ENCODE data around the gene TMEM209. TPM values are rescaled to one million over a fixed set of nuclear protein-coding genes. Genes with fewer than 3 reads are reported as not detected.
"Not testable (repeated sequence)": the region's sequence is repeated elsewhere in the genome, so short reads cannot be mapped to it uniquely, and the experiment has no call there.

TMEM209 gene
- total and polyA plus RNA-seq, 12 donors: 5.9 to 14.7 (median 12.5) TPM

- no peak for TF ChIP-seq CTCF (IDR thresholded peaks at IDR 0.05)
- no peaks in the 10 kb centered on the region for H3K9me3 ChIP-seq
- no peaks in the 10 kb centered on the region for H3K27me3 ChIP-seq
- WGBS, 2 donors: 57 to 63% methylated on average over 2 of the region's 2 CpGs
- no peak overlapping the region for H3K27ac ChIP-seq
- ATAC-seq: no peak
- peaks cover 0 to 4% (median 0%) of the 10 kb centered on the region in 9 donors for H3K4me1 ChIP-seq
- no peak overlapping the region for H3K4me3 ChIP-seq
- no peak for DNase-seq
- no peaks in the 10 kb centered on the region for H3K36me3 ChIP-seq
- intact Hi-C loops (cut with DNase I): no loop called here
Observed at GRCh38 chr7:130232209-130232608, 27.0 kb upstream of the TMEM209 start.

GRCh38 chr7:130231792-130232191 lies 26.6 kb upstream of the TMEM209 start:
- H3K4me1 ChIP-seq: peaks cover 0 to 4% (median 0%) of the 10 kb centered on the region in 9 donors
- H3K36me3 ChIP-seq: no peaks in the 10 kb centered on the region
- no peak for TF ChIP-seq CTCF (IDR thresholded peaks at IDR 0.05)
- WGBS, 2 donors: 51 to 55% methylated on average over 6 of the region's 6 CpGs
- H3K27me3 ChIP-seq: no peaks in the 10 kb centered on the region
- no peak overlapping the region for H3K4me3 ChIP-seq
- intact Hi-C loops (cut with DNase I): no loop called here
- ATAC-seq: peak in 3 of 8 donors; percentile 25 to 53 (median 51)
- no peak overlapping the region for H3K27ac ChIP-seq
- DNase-seq: no peak
- no peaks in the 10 kb centered on the region for H3K9me3 ChIP-seq

GRCh38 chr7:130229981-130230380 lies 24.8 kb upstream of the TMEM209 start:
- WGBS, 2 donors: 89 to 94% methylated on average over 18 to 28 of the region's 28 CpGs

GRCh38 chr7:130228840-130229502 lies 23.8 kb upstream of the TMEM209 start:
- Histone ChIP-seq H3K9me3 (peaks cover 0 to 10% (median 0%) of the 10 kb centered on the region in 11 donors), H3K36me3 (no peaks in the 10 kb centered on the region), H3K27ac (peak overlapping the region in 3 of 10 donors; percentile 10 to 60 (median 27)), H3K4me3 (no peak overlapping the region), H3K4me1 (peaks cover 0 to 4% (median 0%) of the 10 kb centered on the region in 9 donors), H3K27me3 (no peaks in the 10 kb centered on the region)
- whole genome bisulfite sequencing, 2 donors: 58 to 64% methylated on average over 7 of the region's 7 CpGs
- ATAC-seq: no peak
- no peak for TF ChIP-seq CTCF (IDR thresholded peaks at IDR 0.05)
- DNase-seq: no peak
- intact Hi-C loops (cut with DNase I): no loop called here

More at GRCh38 chr7:130229981-130230380, 24.8 kb upstream of the TMEM209 start:
- DNase-seq; H3K27ac ChIP-seq; intact Hi-C loops (cut with DNase I); ATAC-seq; H3K4me3 ChIP-seq; H3K36me3 ChIP-seq; H3K27me3 ChIP-seq; H3K4me1 ChIP-seq: not testable (repeated sequence)
- peaks cover 0 to 10% (median 0%) of the 10 kb centered on the region in 11 donors for H3K9me3 ChIP-seq
